Neutrophil (primary cell): Measurements from ENCODE around the gene SLC26A3.

Source experiments
- H3K27ac ChIP-seq: fragments of 200-600 bp; sonication (generic); 2 replicates; pipeline ENCODE4 v1.5.1; 2016; ENCODE audit warnings: mild to moderate bottlenecking, moderate library complexity
- H3K27me3 ChIP-seq: fragments of 200-600 bp; sonication (generic); 2 replicates; pipeline ENCODE4 v1.6.0; 2016; ENCODE audit warnings: mild to moderate bottlenecking
- H3K36me3 ChIP-seq: fragments of 200-600 bp; sonication (generic); 2 replicates; pipeline ENCODE4 v1.5.1; 2017
- H3K4me1 ChIP-seq, 2 experiments: fragments of 200-600 bp in 1 of 2; sonication (generic) in 1 of 2; 1 replicate in 1 of 2; 2 replicates in 1 of 2; pipeline versions ENCODE4 v1.5.1 to v1.6.1; 2013 to 2016; ENCODE audit warnings: low read depth in 1 of 2, low read length in 1 of 2, mild to moderate bottlenecking in 1 of 2, moderate library complexity in 1 of 2; ENCODE audit not compliant: control insufficient read depth in 1 of 2, insufficient read depth in 1 of 2
- H3K4me3 ChIP-seq, 2 experiments: fragments of 200-600 bp in 1 of 2; sonication (generic) in 1 of 2; 1 replicate in 1 of 2; 2 replicates in 1 of 2; pipeline ENCODE4 v1.5.1; 2013 to 2016; ENCODE audit warnings: low read depth in 1 of 2, low read length in 1 of 2, mild to moderate bottlenecking in 1 of 2, moderate library complexity in 1 of 2
- H3K9me3 ChIP-seq: fragments of 200-600 bp; sonication (generic); 2 replicates; pipeline ENCODE4 v1.5.1; 2016
- TF ChIP-seq, protein P1 (sequence below): fragments of 200-600 bp; sonication (generic); IDR thresholded peaks from 2 replicates; pipeline ENCODE4 v1.5.1; 2016; ENCODE audit warnings: antibody characterized with exemption

The SLC26A3 gene

GRCh38 chr7:107721286-107721685 lies 81.7 kb downstream of the SLC26A3 start:
- Histone ChIP-seq H3K27me3 (peaks cover 9% of the 10 kb centered on the region), H3K27ac (no peak overlapping the region), H3K4me1 (no peaks in the 10 kb centered on the region), H3K4me3 (no peak overlapping the region), H3K36me3 (no peaks in the 10 kb centered on the region), H3K9me3 (no peaks in the 10 kb centered on the region)
- TF ChIP-seq, protein P1, sequence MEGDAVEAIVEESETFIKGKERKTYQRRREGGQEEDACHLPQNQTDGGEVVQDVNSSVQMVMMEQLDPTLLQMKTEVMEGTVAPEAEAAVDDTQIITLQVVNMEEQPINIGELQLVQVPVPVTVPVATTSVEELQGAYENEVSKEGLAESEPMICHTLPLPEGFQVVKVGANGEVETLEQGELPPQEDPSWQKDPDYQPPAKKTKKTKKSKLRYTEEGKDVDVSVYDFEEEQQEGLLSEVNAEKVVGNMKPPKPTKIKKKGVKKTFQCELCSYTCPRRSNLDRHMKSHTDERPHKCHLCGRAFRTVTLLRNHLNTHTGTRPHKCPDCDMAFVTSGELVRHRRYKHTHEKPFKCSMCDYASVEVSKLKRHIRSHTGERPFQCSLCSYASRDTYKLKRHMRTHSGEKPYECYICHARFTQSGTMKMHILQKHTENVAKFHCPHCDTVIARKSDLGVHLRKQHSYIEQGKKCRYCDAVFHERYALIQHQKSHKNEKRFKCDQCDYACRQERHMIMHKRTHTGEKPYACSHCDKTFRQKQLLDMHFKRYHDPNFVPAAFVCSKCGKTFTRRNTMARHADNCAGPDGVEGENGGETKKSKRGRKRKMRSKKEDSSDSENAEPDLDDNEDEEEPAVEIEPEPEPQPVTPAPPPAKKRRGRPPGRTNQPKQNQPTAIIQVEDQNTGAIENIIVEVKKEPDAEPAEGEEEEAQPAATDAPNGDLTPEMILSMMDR, result no peak

- Histone ChIP-seq H3K27me3 (peaks cover 3% of the 10 kb centered on the region), H3K4me1 (no peaks in the 10 kb centered on the region), H3K4me3 (no peak overlapping the region), H3K27ac (no peak overlapping the region), H3K36me3 (no peaks in the 10 kb centered on the region), H3K9me3 (no peaks in the 10 kb centered on the region)
- TF ChIP-seq, protein P1, result no peak
Observed at GRCh38 chr7:107718456-107719193, 84.4 kb downstream of the SLC26A3 start.

DNA sequence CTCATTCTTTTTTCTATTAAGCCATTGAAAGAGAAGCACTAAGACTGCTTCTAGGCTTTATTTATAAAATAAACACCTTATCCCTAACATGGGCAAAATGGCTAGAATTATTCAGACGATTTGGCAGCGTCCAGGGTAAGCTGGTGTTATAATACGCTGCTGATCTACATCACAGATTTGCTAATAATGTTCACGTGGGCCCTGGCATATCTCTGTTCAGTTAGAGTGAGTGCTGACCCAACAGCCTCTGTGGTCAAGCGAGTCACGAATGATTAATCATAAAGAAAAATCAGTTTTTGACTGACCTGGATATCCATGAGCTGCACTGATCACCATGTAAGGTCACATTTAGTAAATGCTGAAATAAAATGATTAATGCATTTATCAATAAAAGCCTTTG lies 87.5 kb downstream of the SLC26A3 start:
- Histone ChIP-seq H3K4me1 (no peaks in the 10 kb centered on the region), H3K27ac (no peak overlapping the region), H3K36me3 (no peaks in the 10 kb centered on the region), H3K27me3 (peaks cover 3% of the 10 kb centered on the region), H3K9me3 (no peaks in the 10 kb centered on the region), H3K4me3 (no peak overlapping the region)
- TF ChIP-seq, protein P1, result no peak
